GM18505 (cell line): ENCODE results near the gene SAMD14.

ENCODE experiments used
- ATAC-seq: cut with Tn5 transposase; IDR thresholded peaks from one replicate; pipeline ENCODE4 v1.9.1; 2021; ENCODE audit not compliant: unreplicated experiment
- POLR2A ChIP-seq: IDR thresholded peaks from 4 replicates; pipeline ENCODE4 v1.6.1; 2011; ENCODE audit warnings: borderline replicate concordance; ENCODE audit not compliant: insufficient read depth, insufficient read length; ENCODE audit errors: extremely low read depth

The SAMD14 gene

DNA sequence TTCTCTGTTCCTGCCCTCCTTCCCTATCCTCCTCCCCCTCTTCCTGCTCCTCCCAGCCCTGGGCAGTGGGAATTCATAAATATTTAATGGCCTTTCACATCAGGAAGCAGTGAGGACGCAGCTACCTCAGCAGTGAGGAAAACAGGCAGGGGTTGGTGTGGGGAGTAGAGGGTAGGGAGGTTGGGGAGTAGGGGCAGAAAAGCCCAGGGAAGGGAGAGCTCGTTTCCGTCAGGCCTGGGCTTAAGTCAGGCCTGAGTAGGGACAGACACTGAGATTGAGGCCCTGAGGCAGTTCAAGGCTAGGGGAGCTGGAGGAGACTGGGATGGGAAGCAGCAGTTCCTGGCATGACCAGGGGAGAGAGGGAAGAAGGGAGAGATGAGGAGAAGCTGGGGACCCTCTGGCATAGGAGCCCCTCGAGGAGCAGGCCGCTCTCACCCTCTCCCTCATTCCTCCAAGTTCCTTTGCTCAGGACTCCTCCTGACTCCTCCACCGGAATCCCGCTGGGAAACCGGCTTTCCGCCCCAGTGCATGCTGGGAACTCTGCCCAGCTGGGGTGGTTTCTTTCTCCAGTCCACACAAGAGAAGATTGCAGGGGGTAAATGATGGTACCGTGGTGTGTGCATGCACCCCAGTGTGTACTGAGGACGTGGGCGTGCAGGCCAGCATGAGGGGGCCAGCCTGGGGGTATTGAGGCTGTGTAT lies 6.2 kb downstream of the SAMD14 start:
- TF ChIP-seq POLR2A = no peak
- ATAC-seq = no peak

- TF ChIP-seq POLR2A = no peak
- no peak for ATAC-seq
Measured at GRCh38 chr17:50122945-50123344, 7.0 kb downstream of the SAMD14 start.

- TF ChIP-seq POLR2A = no peak
- no peak for ATAC-seq
Measured at GRCh38 chr17:50120475-50121253, 9.3 kb downstream of the SAMD14 start.

- ATAC-seq = no peak
- TF ChIP-seq POLR2A = no peak
Measured at GRCh38 chr17:50118828-50119218, 11.1 kb downstream of the SAMD14 start.

GRCh38 chr17:50118076-50118827 lies 11.7 kb downstream of the SAMD14 start:
- no peak for TF ChIP-seq POLR2A
- ATAC-seq = no peak

DNA sequence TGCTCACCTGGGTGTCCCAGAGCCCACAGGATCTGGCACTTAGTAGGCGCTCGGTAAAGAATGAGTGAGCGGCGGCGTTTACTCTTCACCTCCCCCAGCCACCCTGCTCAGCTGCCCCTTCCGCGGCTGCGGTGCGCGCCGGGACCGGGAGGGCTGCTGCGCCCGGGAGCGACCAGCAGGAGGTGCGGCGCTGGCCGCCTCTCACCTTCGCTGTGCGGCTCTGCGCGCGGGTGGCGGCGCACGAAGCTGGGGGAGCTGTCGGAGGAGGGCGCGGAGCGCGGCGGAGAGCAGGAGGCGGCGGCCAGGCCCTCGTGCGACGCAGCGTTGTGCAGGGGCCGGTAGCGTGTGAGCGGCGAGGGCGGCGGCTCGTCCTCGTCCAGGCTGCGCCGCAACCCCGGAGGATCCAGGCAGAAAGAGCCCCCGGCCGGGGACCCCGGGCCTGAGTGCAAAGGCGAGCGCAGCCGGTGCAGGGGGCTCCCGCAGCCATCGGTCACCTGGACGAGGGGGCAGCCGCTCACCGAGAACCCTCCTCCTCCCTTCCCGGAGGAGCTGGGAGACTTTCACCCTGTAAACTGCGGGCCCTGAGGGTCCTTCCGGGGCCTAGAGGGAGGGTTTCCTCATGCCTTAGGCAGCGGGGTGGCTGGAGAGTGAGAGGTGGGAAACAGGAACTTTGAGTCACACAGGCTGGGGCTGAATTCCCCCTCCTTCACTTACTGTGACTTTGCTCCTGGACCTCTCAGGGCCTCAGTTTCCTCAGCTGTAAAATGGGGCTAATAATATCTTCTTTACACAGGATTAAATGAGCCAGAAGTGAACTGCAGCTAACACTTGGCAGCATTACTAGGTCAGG lies 12.5 kb downstream of the SAMD14 start:
- no peak for TF ChIP-seq POLR2A
- ATAC-seq = no peak

- no peak for ATAC-seq
- no peak for TF ChIP-seq POLR2A
Measured at GRCh38 chr17:50115756-50116155, 14.2 kb downstream of the SAMD14 start.

DNA sequence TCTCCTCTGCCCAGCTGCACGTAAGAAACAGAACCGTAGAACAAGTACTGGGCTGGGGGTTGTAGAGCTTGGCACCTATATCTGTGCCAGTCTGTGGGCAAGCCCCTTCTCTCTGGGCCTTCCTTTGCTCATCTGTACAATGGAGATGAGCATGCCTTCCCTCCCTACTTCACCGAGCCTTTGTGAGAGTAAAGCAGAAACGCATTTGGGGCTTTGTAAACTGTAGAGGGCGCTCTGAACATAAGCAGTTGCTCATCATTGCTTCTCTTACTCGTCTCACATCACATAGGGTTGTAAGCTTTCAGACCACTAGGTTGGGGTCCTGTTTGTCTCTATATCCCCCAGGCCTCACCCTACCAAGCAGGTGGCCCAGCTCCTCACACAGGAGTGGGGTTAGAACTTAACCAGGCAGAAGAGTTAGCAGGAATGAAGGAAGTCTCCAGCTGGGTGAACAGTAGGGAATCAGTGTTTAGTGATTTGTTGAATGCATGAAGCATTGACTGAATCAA lies 15.1 kb downstream of the SAMD14 start:
- no peak for ATAC-seq
- no peak for TF ChIP-seq POLR2A

DNA sequence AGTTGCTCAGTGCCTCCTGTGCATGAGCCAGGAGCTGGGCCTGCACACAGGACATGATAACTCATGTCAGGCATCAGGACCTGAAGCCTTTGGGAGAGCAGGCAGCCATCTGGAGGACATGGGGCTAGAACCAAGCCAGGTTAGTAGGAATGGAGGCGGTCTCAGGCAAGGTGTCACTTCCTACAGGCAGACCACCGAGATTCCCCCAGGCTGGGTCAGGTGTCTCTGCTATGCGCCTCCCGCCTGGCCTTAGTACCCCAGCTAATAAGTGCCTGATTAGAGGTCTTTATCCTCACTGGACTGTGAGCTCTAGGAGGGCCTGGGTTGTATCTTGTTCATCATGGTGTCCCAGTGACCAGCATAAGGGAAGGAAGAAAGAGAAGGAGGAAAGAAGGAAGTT lies 15.6 kb downstream of the SAMD14 start:
- no peak for ATAC-seq

GRCh38 chr17:50113624-50114320 lies 16.2 kb downstream of the SAMD14 start:
- no peak for ATAC-seq
- no peak for TF ChIP-seq POLR2A

More for the DNA sequence above, 15.6 kb downstream of the SAMD14 start:
- no peak for TF ChIP-seq POLR2A

- no peak for ATAC-seq
- TF ChIP-seq POLR2A = no peak
Measured at GRCh38 chr17:50112694-50113093, 17.3 kb downstream of the SAMD14 start.
